Activated T-cell treated with anti-CD3 and anti-CD28 coated beads, Interleukin-2, amount 50 U/mL, for 4 hours (primary cell): Measurements from ENCODE around the gene HSD17B4. TPM values are rescaled to one million over a fixed set of nuclear protein-coding genes. Genes with fewer than 3 reads are reported as not detected.

Experiments used
- ATAC-seq, 2 donors: fragments of 200-7000 bp; cut with Tn5 transposase; one replicate each; pipeline ENCODE4 v1.10.0; 2021
- DNase-seq: peaks from one replicate; pipeline ENCODE4 v3.0.0-alpha.2; 2020
- H3K27me3 Mint-ChIP-seq: one replicate; pipeline ENCODE4 v1.8.0; 2021; ENCODE audit warnings: low read depth, mixed read lengths
- H3K36me3 Mint-ChIP-seq: one replicate; pipeline ENCODE4 v1.8.0; 2022; ENCODE audit warnings: mixed read lengths; ENCODE audit not compliant: insufficient read depth
- H3K4me1 Mint-ChIP-seq: one replicate; pipeline ENCODE4 v1.8.0; 2021; ENCODE audit warnings: low read depth, mixed read lengths
- H3K4me3 Mint-ChIP-seq: one replicate; pipeline ENCODE4 v1.8.0; 2021; ENCODE audit warnings: mild to moderate bottlenecking, moderate library complexity, mixed read lengths
- H3K9me3 Mint-ChIP-seq: one replicate; pipeline ENCODE4 v1.8.0; 2021; ENCODE audit warnings: mixed read lengths
- total RNA-seq, 3 donors: library from RNA; stranded (reverse); gene quantifications; one replicate each; pipeline ENCODE4 v1.2.1, GENCODE V29; 2021

HSD17B4 gene
- total RNA-seq, 3 donors from 2014 or later = 59.7 to 74.4 (median 69.7) TPM

DNA sequence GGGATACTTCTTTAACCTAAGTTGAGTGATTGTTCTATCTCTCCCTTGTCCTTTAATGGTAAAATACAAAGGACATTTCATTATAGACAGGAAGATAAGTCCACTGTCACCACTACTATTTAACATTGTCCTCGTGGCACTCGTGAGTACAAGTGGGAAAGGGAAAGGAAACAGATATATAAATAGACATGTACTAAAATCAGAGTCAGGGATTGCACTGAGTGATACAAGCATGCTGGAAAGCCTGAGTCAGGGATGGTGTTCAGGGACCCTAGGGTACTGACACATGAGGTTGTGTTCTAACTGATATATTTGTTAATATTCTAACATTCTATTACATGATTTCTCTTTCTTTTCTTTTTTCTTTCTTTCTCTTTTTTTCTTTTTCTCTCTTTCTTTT lies 102.3 kb downstream of the HSD17B4 start:
- DNase-seq (no peak), ATAC-seq (no peak)
- H3K27me3 Mint-ChIP-seq = peaks cover 4% of the 10 kb centered on the region
- no peak overlapping the region for H3K4me3 Mint-ChIP-seq
- no peaks in the 10 kb centered on the region for H3K4me1 Mint-ChIP-seq
- H3K36me3 Mint-ChIP-seq = peaks cover 9% of the 10 kb centered on the region
- H3K9me3 Mint-ChIP-seq = peaks cover 17% of the 10 kb centered on the region

DNA sequence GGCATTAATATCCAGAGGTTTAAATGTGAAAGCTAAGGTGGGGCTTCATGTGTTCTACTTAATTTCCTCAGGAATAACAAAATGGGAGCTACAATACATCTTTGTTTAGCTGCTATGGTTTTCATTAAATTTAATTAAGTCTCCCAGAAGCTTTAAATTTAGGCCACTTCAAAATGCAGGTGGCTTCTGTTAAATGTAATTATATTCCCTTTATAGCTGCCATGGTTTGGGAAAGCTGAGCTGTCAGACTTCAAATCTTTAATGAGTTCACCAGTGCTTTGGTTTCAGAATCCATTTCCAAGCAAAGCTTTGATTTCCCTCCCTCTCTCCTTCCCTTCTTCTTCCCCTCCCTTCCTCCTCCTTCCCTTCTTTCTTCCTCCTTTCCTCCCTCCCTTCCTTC lies 118.6 kb downstream of the HSD17B4 start:
- no peaks in the 10 kb centered on the region for H3K4me1 Mint-ChIP-seq
- DNase-seq (no peak), ATAC-seq (no peak)
- H3K4me3 Mint-ChIP-seq = no peak overlapping the region
- no peaks in the 10 kb centered on the region for H3K36me3 Mint-ChIP-seq
- no peaks in the 10 kb centered on the region for H3K27me3 Mint-ChIP-seq
- H3K9me3 Mint-ChIP-seq = no peaks in the 10 kb centered on the region

DNA sequence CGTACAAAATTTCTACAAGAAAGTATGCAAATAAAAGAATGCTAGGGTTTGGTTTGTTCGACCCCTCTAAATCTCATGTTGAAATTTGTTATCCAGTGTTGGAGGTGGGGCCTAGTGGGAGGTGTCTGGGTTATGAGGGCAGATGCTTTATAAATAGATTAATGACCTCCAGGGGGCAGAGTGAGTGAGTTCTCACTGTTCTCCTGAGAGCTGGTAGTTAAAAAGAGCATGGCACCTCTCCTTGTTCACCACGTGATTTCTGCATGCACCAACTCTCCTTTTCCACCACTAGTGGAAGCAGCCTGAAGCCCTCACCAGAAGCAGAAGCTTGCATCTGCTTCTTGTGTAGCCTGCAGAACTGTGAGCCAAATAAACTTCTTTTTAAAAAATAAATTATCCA lies 126.6 kb downstream of the HSD17B4 start:
- DNase-seq (no peak), ATAC-seq (peak; percentile 18 to 21)

DNA sequence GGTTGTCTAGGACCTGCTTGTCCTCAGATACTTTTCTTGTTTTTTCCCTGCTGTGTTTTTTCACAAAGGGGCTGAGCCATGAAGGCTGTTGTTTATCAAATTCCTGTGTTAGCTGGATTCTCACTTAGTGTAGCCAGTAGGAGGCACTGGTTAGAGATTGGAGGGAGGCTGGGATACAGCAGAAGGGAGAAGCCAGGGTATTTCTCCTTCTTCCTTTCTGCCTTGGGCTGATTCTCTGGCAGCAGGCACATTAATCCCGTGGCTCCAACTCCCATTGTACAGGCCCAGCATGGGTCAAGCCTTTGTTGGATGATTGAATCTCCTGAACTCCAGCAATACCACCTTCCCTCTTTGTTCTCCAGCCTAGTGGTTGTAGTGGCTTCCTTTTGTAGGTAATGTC lies 130.7 kb downstream of the HSD17B4 start:
- ATAC-seq (no peak), DNase-seq (no peak)
- Mint-ChIP-seq H3K36me3 (no peaks in the 10 kb centered on the region), H3K4me1 (no peaks in the 10 kb centered on the region), H3K9me3 (no peaks in the 10 kb centered on the region), H3K4me3 (no peak overlapping the region), H3K27me3 (peaks cover 5% of the 10 kb centered on the region)

More for the DNA sequence above, 126.6 kb downstream of the HSD17B4 start:
- Mint-ChIP-seq H3K9me3 (no peaks in the 10 kb centered on the region), H3K27me3 (no peaks in the 10 kb centered on the region), H3K4me1 (no peaks in the 10 kb centered on the region), H3K4me3 (no peak overlapping the region), H3K36me3 (no peaks in the 10 kb centered on the region)

DNA sequence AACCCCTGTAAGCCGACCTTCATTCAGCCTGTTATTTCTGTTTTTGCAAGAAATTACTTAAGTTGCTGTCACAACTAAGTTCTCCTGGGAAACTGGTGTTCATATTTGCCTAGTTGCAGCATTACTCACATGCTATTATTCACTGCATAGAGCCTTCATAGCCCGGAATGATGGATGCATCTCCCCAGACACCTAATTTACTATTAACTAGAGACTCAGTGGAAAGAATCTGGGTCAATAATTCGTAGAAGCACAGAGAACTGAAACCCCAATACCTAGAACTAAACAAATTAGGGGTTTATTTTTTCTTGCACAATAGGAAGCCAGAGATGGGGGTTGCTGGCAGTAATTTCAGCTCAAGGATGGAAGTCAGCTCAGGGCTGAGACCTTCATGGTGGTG lies 131.4 kb downstream of the HSD17B4 start:
- no peaks in the 10 kb centered on the region for H3K4me1 Mint-ChIP-seq
- DNase-seq = no peak
- no peaks in the 10 kb centered on the region for H3K36me3 Mint-ChIP-seq

More for the DNA sequence above, 131.4 kb downstream of the HSD17B4 start:
- Mint-ChIP-seq H3K9me3 (no peaks in the 10 kb centered on the region), H3K27me3 (peaks cover 5% of the 10 kb centered on the region), H3K4me3 (no peak overlapping the region)
- ATAC-seq = no peak

Other genes with a start within 250 kb of the HSD17B4 start
- 100 to 1,000 TPM; 275 to 314 (median 282) TPM for gene TNFAIP8, start 96.5 kb upstream of the HSD17B4 start, total RNA-seq
- not detected for gene FAM170A, start 177.1 kb downstream of the HSD17B4 start, total RNA-seq